ENCODE results near the gene U2AF1L4.

The U2AF1L4 gene

GRCh38 chr19:35745328-35746086 lies at the start of gene U2AF1L4, which contains the start of gene PSENEN:
TSS of gene U2AF1L4 (minus strand) at chr19:35745418. CDS start at chr19:35745391, 27 bp downstream.
TSS of gene PSENEN (plus strand) at chr19:35745651. CDS start at chr19:35745931, 280 bp downstream.
- peaks cover 37% of the 10 kb centered on the region for H3K4me1 ChIP-seq (ENCODE audit: control insufficient read depth, insufficient read depth, low read length)
- H3K27ac ChIP-seq (ENCODE audit: extremely low read depth, low read depth, low read length) = peak within 1 kb of the TSS; percentile 95
- H3K36me3 ChIP-seq (ENCODE audit: control insufficient read depth in 2 of 2, insufficient read depth in 1 of 2, low read length in 2 of 2) = peaks cover 13 to 42% of the 10 kb centered on the region in 2 experiments
- H3K9me3 ChIP-seq (ENCODE audit: control insufficient read depth, insufficient read depth, low read depth, low read length) = no peaks in the 10 kb centered on the region; the same call in none of the 2 replicates
- ChIA-PET CTCF (interaction anchor here (0.8 to 4.9 kb wide), 9 partner anchors 9 to 235 kb away, joined by 3 to 37 read pairs (median 4); no protein-coding TSS in a partner anchor), POLR2A (interaction anchor here (0.6 to 2.9 kb wide), 30 partner anchors 8 to 479 kb away, joined by 3 to 34 read pairs (median 5); partner anchors contain the start of genes ALKBH6, COX6B1, HAUS5 and HSPB6)
- peak within 1 kb of the TSS; percentile 65 for H3K4me3 ChIP-seq (ENCODE audit: low read depth, low read length)
- TF ChIP-seq ZBTB17 (tag by site-specific recombination; IDR thresholded peaks at IDR 0.05) (peak; percentile 89; the same call in 1 of the 2 replicates), ZNF76 (tag by site-specific recombination; IDR thresholded peaks at IDR 0.05; ENCODE audit: borderline replicate concordance, low read depth) (peak; percentile 98), ZBTB21 (tag by site-specific recombination; IDR thresholded peaks at IDR 0.05) (peak; percentile 90), ZNF280C (tag by site-specific recombination; IDR thresholded peaks at IDR 0.05) (no peak), BCL6B (tag by site-specific recombination; IDR thresholded peaks at IDR 0.05) (no peak), ZNF548 (tag by site-specific recombination; IDR thresholded peaks at IDR 0.05) (no peak), GLIS2 (tag by site-specific recombination; IDR thresholded peaks at IDR 0.05) (peak; percentile 88), ZNF501 (tag by site-specific recombination; IDR thresholded peaks at IDR 0.05) (no peak), ZBTB26 (tag by site-specific recombination; optimal IDR thresholded peaks at IDR 0.05) (peak; percentile 89), ZNF692 (tag by site-specific recombination; IDR thresholded peaks at IDR 0.05) (0 out of 2 replicates have a peak, but pooled peaks have one; percentile 8), ZBTB10 (tag by site-specific recombination; IDR thresholded peaks at IDR 0.05) (0 out of 2 replicates have a peak, but pooled peaks have one; percentile 22), ZSCAN23 (tag by site-specific recombination; IDR thresholded peaks at IDR 0.05) (no peak), ZEB2 (tag by site-specific recombination; IDR thresholded peaks at IDR 0.05) (0 out of 2 replicates have a peak, but pooled peaks have one; percentile 17), ZNF629 (tag by site-specific recombination; IDR thresholded peaks at IDR 0.05) (peak; percentile 91), ZNF600 (tag by site-specific recombination; IDR thresholded peaks at IDR 0.05) (peak; percentile 74; the same call in 1 of the 2 replicates), ZFP3 (tag by site-specific recombination; IDR thresholded peaks at IDR 0.05; ENCODE audit: low read depth) (no peak), WT1 (tag by site-specific recombination; IDR thresholded peaks at IDR 0.05) (peak; percentile 58; the same call in 1 of the 2 replicates), PRDM1 (tag by site-specific recombination; IDR thresholded peaks at IDR 0.05) (peak; percentile 41), GLIS1 (tag by site-specific recombination; IDR thresholded peaks at IDR 0.05) (peak; percentile 67; the same call in 1 of the 2 replicates), KLF9 (tag by site-specific recombination; IDR thresholded peaks at IDR 0.05; ENCODE audit: low read depth) (peak; percentile 84), ZBTB11 (tag by site-specific recombination; conservative IDR thresholded peaks at IDR 0.05; ENCODE audit: low read depth) (peak; percentile 64), ZNF513 (tag by site-specific recombination; IDR thresholded peaks at IDR 0.05) (no peak)

Measured in HEK293 (cell line).